Breast epithelium (tissue), 3 donors: ENCODE measurements around the gene EBF3.

Source experiments
- CTCF ChIP-seq, 3 donors: fragments of 450-650 bp; IDR thresholded peaks; one replicate each; pipeline ENCODE4 v1.5.1; 2016 to 2017; ENCODE audit warnings: antibody characterized with exemption in 3 of 3, mild to moderate bottlenecking in 3 of 3, moderate library complexity in 3 of 3
- POLR2A ChIP-seq: fragments of 450-650 bp; IDR thresholded peaks from one replicate; pipeline ENCODE4 v1.6.1; 2016; ENCODE audit warnings: antibody characterized with exemption, mild to moderate bottlenecking, moderate library complexity

- TF ChIP-seq CTCF (IDR thresholded peaks at IDR 0.05) (no peak), POLR2A (no peak)
Measured at GRCh38 chr10:129982825-129983224, 18.8 kb upstream of the EBF3 start.
